Activated naive CD8-positive, alpha-beta T cell treated with anti-CD3 and anti-CD28 coated beads, Interleukin-2, amount 10 ng/mL, durations not matched to agents 7 days and 5 days (primary cell): Measurements from ENCODE around the gene PPA1. TPM values are rescaled to one million over a fixed set of nuclear protein-coding genes. Genes with fewer than 3 reads are reported as not detected.

Experiments used
- ATAC-seq: fragments of 150-1000 bp; cut with Tn5 transposase; one replicate; pipeline ENCODE4 v1.10.0; 2021; ENCODE audit warnings: low read depth, moderate library complexity
- POLR2A ChIA-PET: fragments of 350-600 bp; sonication (Branson Sonifier 250); formaldehyde crosslinking; loops from one replicate; lab custom pipeline; 2021; ENCODE audit warnings: antibody characterized with exemption; lab: Charles Lee
- DNase-seq: peaks from one replicate; pipeline ENCODE4 v3.0.0; 2021
- H3K27ac Mint-ChIP-seq: one replicate; pipeline ENCODE4 v1.8.0; 2022; ENCODE audit warnings: mild to moderate bottlenecking, mixed read lengths
- H3K27me3 Mint-ChIP-seq: one replicate; pipeline ENCODE4 v1.8.0; 2022; ENCODE audit warnings: mild to moderate bottlenecking, moderate library complexity, mixed read lengths
- H3K36me3 Mint-ChIP-seq: one replicate; pipeline ENCODE4 v1.8.0; 2021; ENCODE audit warnings: mild to moderate bottlenecking, mixed read lengths
- H3K4me1 Mint-ChIP-seq: one replicate; pipeline ENCODE4 v1.8.0; 2021; ENCODE audit warnings: mixed read lengths
- H3K4me3 Mint-ChIP-seq: one replicate; pipeline ENCODE4 v1.8.0; 2022; ENCODE audit warnings: mild to moderate bottlenecking, moderate library complexity, mixed read lengths
- H3K9me3 Mint-ChIP-seq: one replicate; pipeline ENCODE4 v1.8.0; 2021; ENCODE audit warnings: mixed read lengths
- total RNA-seq, 2 experiments: library from RNA; stranded (reverse); gene quantifications; one replicate each; pipeline ENCODE4 v1.2.3, GENCODE V29; 2021

The PPA1 gene
- total RNA-seq, 2 experiments from 2014 or later = 107 to 110 TPM

- Mint-ChIP-seq H3K4me1 (peaks cover 21% of the 10 kb centered on the region), H3K9me3 (no peaks in the 10 kb centered on the region), H3K27me3 (no peaks in the 10 kb centered on the region), H3K4me3 (no peak overlapping the region), H3K27ac (no peak overlapping the region), H3K36me3 (peaks cover 11% of the 10 kb centered on the region)
- ATAC-seq = no peak
- POLR2A ChIA-PET = interaction anchor here (0.6 to 2.7 kb wide), 4 partner anchors 10 to 183 kb away, joined by 4 to 23 read pairs (median 6); no protein-coding TSS in a partner anchor
- no peak for DNase-seq
These were observed 10.9 kb downstream of the PPA1 start for GRCh38 chr10:70222340-70222794.

GRCh38 chr10:70221030-70221429 lies 12.2 kb downstream of the PPA1 start:
- peaks cover 19% of the 10 kb centered on the region for H3K4me1 Mint-ChIP-seq
- no peak for ATAC-seq
- H3K27me3 Mint-ChIP-seq = no peaks in the 10 kb centered on the region
- H3K9me3 Mint-ChIP-seq = no peaks in the 10 kb centered on the region
- peaks cover 11% of the 10 kb centered on the region for H3K36me3 Mint-ChIP-seq
- H3K27ac Mint-ChIP-seq = peak overlapping the region; percentile 69
- peak overlapping the region; percentile 73 for H3K4me3 Mint-ChIP-seq
- POLR2A ChIA-PET = interaction anchor here (0.9 to 2.7 kb wide), 4 partner anchors 11 to 184 kb away, joined by 4 to 23 read pairs (median 7); partner anchors contain the start of gene TYSND1
- no peak for DNase-seq

GRCh38 chr10:70212879-70213278 lies 20.4 kb downstream of the PPA1 start:
- Mint-ChIP-seq H3K36me3 (peaks cover 14% of the 10 kb centered on the region), H3K9me3 (no peaks in the 10 kb centered on the region), H3K4me1 (no peaks in the 10 kb centered on the region), H3K27me3 (no peaks in the 10 kb centered on the region), H3K4me3 (no peak overlapping the region), H3K27ac (no peak overlapping the region)
- ATAC-seq (no peak), DNase-seq (no peak)
- POLR2A ChIA-PET = no interaction called here

- no peak overlapping the region for H3K4me3 Mint-ChIP-seq
- H3K27me3 Mint-ChIP-seq = no peaks in the 10 kb centered on the region
- POLR2A ChIA-PET = no interaction called here
- DNase-seq (no peak), ATAC-seq (no peak)
- no peak overlapping the region for H3K27ac Mint-ChIP-seq
- H3K36me3 Mint-ChIP-seq = peaks cover 14% of the 10 kb centered on the region
- H3K9me3 Mint-ChIP-seq = no peaks in the 10 kb centered on the region
- no peaks in the 10 kb centered on the region for H3K4me1 Mint-ChIP-seq
These were observed 21.0 kb downstream of the PPA1 start for GRCh38 chr10:70212277-70212676.

GRCh38 chr10:70206762-70207161 lies 26.5 kb downstream of the PPA1 start:
- Mint-ChIP-seq H3K9me3 (no peaks in the 10 kb centered on the region), H3K27ac (no peak overlapping the region), H3K4me1 (no peaks in the 10 kb centered on the region), H3K27me3 (no peaks in the 10 kb centered on the region), H3K36me3 (peaks cover 17% of the 10 kb centered on the region), H3K4me3 (no peak overlapping the region)
- ATAC-seq (no peak), DNase-seq (no peak)
- POLR2A ChIA-PET = no interaction called here

GRCh38 chr10:70201105-70201504 lies 32.1 kb downstream of the PPA1 start:
- Mint-ChIP-seq H3K4me3 (no peak overlapping the region), H3K9me3 (no peaks in the 10 kb centered on the region), H3K27ac (no peak overlapping the region), H3K27me3 (no peaks in the 10 kb centered on the region), H3K36me3 (peaks cover 31% of the 10 kb centered on the region), H3K4me1 (peaks cover 23% of the 10 kb centered on the region)
- no peak for ATAC-seq
- POLR2A ChIA-PET = no interaction called here
- DNase-seq = no peak

- no peaks in the 10 kb centered on the region for H3K9me3 Mint-ChIP-seq
- no peak overlapping the region for H3K27ac Mint-ChIP-seq
- ATAC-seq = peak; percentile 37
- POLR2A ChIA-PET = interaction anchor here (0.9 to 1.4 kb wide), 2 partner anchors 29 to 52 kb away, joined by 5 to 6 read pairs; partner anchors contain the start of genes SAR1A and TYSND1
- peaks cover 23% of the 10 kb centered on the region for H3K4me1 Mint-ChIP-seq
- no peak overlapping the region for H3K4me3 Mint-ChIP-seq
- DNase-seq = no peak
- peaks cover 25% of the 10 kb centered on the region for H3K36me3 Mint-ChIP-seq
- H3K27me3 Mint-ChIP-seq = no peaks in the 10 kb centered on the region
These were observed 34.3 kb downstream of the PPA1 start for GRCh38 chr10:70198696-70199466.

GRCh38 chr10:70197235-70197945 lies 35.8 kb downstream of the PPA1 start:
- Mint-ChIP-seq H3K36me3 (peaks cover 23% of the 10 kb centered on the region), H3K9me3 (no peaks in the 10 kb centered on the region), H3K4me3 (peak overlapping the region; percentile 15), H3K4me1 (peaks cover 23% of the 10 kb centered on the region), H3K27me3 (no peaks in the 10 kb centered on the region), H3K27ac (peak overlapping the region; percentile 67)
- POLR2A ChIA-PET = interaction anchor here (0.8 to 1.4 kb wide), 4 partner anchors 29 to 206 kb away, joined by 3 to 5 read pairs (median 3); partner anchors contain the start of genes EIF4EBP2 and TYSND1
- peak; percentile 62 for ATAC-seq
- DNase-seq = peak; percentile 39

GRCh38 chr10:70193391-70193844 lies 39.8 kb downstream of the PPA1 start:
- Mint-ChIP-seq H3K4me1 (peaks cover 14% of the 10 kb centered on the region), H3K27ac (no peak overlapping the region), H3K4me3 (no peak overlapping the region), H3K9me3 (no peaks in the 10 kb centered on the region), H3K27me3 (no peaks in the 10 kb centered on the region), H3K36me3 (peaks cover 3% of the 10 kb centered on the region)
- POLR2A ChIA-PET = interaction anchor here (0.6 kb wide), 1 partner anchor 100 kb away, joined by 4 read pairs; no protein-coding TSS in a partner anchor
- ATAC-seq = no peak
- DNase-seq = no peak

- no peak for ATAC-seq
These were observed 40.8 kb downstream of the PPA1 start for GRCh38 chr10:70192326-70192968.

GRCh38 chr10:70191972-70192305 lies 41.3 kb downstream of the PPA1 start:
- no peaks in the 10 kb centered on the region for H3K27me3 Mint-ChIP-seq
- H3K4me3 Mint-ChIP-seq = no peak overlapping the region

More at GRCh38 chr10:70192326-70192968, 40.8 kb downstream of the PPA1 start:
- no peaks in the 10 kb centered on the region for H3K36me3 Mint-ChIP-seq
- H3K9me3 Mint-ChIP-seq = no peaks in the 10 kb centered on the region
- no peak for DNase-seq
- POLR2A ChIA-PET = interaction anchor here (0.7 kb wide), 1 partner anchor 27 kb away, joined by 3 read pairs; no protein-coding TSS in a partner anchor
- H3K4me1 Mint-ChIP-seq = peaks cover 10% of the 10 kb centered on the region
- H3K27me3 Mint-ChIP-seq = no peaks in the 10 kb centered on the region
- H3K4me3 Mint-ChIP-seq = no peak overlapping the region
- H3K27ac Mint-ChIP-seq = no peak overlapping the region

GRCh38 chr10:70191161-70191971 lies 41.9 kb downstream of the PPA1 start:
- peaks cover 3% of the 10 kb centered on the region for H3K4me1 Mint-ChIP-seq
- H3K9me3 Mint-ChIP-seq = no peaks in the 10 kb centered on the region
- no peak overlapping the region for H3K27ac Mint-ChIP-seq
- POLR2A ChIA-PET = interaction anchor here (1.8 kb wide), 1 partner anchor 22 kb away, joined by 5 read pairs; no protein-coding TSS in a partner anchor
- H3K27me3 Mint-ChIP-seq = no peaks in the 10 kb centered on the region
- DNase-seq = no peak
- no peaks in the 10 kb centered on the region for H3K36me3 Mint-ChIP-seq
- H3K4me3 Mint-ChIP-seq = no peak overlapping the region
- no peak for ATAC-seq

More at GRCh38 chr10:70191972-70192305, 41.3 kb downstream of the PPA1 start:
- no peaks in the 10 kb centered on the region for H3K36me3 Mint-ChIP-seq
- H3K9me3 Mint-ChIP-seq = no peaks in the 10 kb centered on the region
- DNase-seq (no peak), ATAC-seq (no peak)
- POLR2A ChIA-PET = no interaction called here
- peaks cover 5% of the 10 kb centered on the region for H3K4me1 Mint-ChIP-seq
- no peak overlapping the region for H3K27ac Mint-ChIP-seq
